Endothelial cell (in vitro differentiated cells): Measurements from ENCODE around the gene HILPDA. TPM values are rescaled to one million over a fixed set of nuclear protein-coding genes. Genes with fewer than 3 reads are reported as not detected.

ENCODE experiments used
- DNase-seq: peaks from one replicate; pipeline ENCODE4 v3.0.0; 2021; ENCODE audit warnings: low spot score
- H3K27ac Mint-ChIP-seq: one replicate; pipeline ENCODE4 v1.8.0; 2021; ENCODE audit warnings: mixed read lengths, inconsistent platforms; ENCODE audit not compliant: unreplicated experiment
- H3K27me3 Mint-ChIP-seq: one replicate; pipeline ENCODE4 v1.8.0; 2021; ENCODE audit warnings: mild to moderate bottlenecking, moderate library complexity, mixed read lengths, inconsistent platforms; ENCODE audit not compliant: unreplicated experiment
- H3K36me3 Mint-ChIP-seq: one replicate; pipeline ENCODE4 v1.8.0; 2021; ENCODE audit warnings: mild to moderate bottlenecking, low read depth, mixed read lengths, inconsistent platforms; ENCODE audit not compliant: unreplicated experiment
- H3K4me1 Mint-ChIP-seq: one replicate; pipeline ENCODE4 v1.8.0; 2021; ENCODE audit warnings: mild to moderate bottlenecking, mixed read lengths, inconsistent platforms; ENCODE audit not compliant: unreplicated experiment
- H3K4me3 Mint-ChIP-seq: one replicate; pipeline ENCODE4 v1.8.0; 2021; ENCODE audit warnings: mild to moderate bottlenecking, mixed read lengths, inconsistent platforms; ENCODE audit not compliant: unreplicated experiment
- H3K9me3 Mint-ChIP-seq: one replicate; pipeline ENCODE4 v1.8.0; 2021; ENCODE audit warnings: mixed read lengths, inconsistent platforms; ENCODE audit not compliant: unreplicated experiment
- total RNA-seq: library from RNA; stranded (reverse); fragmentation: NEBNext Ultra II Directional; extraction: Animal tissue kit (Norgen Biotek cat#: 25700); gene quantifications from one replicate; pipeline ENCODE4 v1.2.1, GENCODE V29; 2021; ENCODE audit not compliant: unreplicated experiment
- TF ChIP-seq, protein P1 (sequence below): fragments of 200-600 bp; sonication (generic); IDR thresholded peaks from one replicate; pipeline ENCODE4 v1.5.0; 2021; ENCODE audit warnings: antibody characterized with exemption; ENCODE audit not compliant: unreplicated experiment

The HILPDA gene
- total RNA-seq, 1 donor from 2014 or later = 13.1 TPM

DNA sequence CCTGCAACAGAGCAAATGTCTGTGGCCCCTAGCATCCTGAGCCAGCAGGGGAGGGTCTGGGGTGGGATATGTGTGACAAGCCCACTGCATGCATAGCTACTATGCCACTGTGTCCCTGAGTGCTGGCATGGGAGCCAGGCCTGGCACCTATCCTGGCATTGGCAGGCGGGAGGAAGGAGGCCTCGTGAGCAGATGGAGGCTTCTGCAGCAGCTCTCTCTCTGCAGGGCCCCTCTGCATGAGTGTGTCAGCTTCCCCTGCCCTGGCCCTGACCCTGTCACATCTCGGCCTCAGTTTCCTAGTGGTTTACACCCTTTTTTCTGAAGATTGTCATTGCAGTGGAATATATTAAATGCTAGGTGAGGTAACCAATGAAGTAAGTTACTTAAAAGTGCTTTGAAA lies 32.8 kb upstream of the HILPDA start:
- Mint-ChIP-seq H3K4me1 (peaks cover 11% of the 10 kb centered on the region), H3K27ac (no peak overlapping the region), H3K9me3 (no peaks in the 10 kb centered on the region), H3K4me3 (no peak overlapping the region), H3K36me3 (no peaks in the 10 kb centered on the region), H3K27me3 (peaks cover 3% of the 10 kb centered on the region)
- TF ChIP-seq, protein P1, sequence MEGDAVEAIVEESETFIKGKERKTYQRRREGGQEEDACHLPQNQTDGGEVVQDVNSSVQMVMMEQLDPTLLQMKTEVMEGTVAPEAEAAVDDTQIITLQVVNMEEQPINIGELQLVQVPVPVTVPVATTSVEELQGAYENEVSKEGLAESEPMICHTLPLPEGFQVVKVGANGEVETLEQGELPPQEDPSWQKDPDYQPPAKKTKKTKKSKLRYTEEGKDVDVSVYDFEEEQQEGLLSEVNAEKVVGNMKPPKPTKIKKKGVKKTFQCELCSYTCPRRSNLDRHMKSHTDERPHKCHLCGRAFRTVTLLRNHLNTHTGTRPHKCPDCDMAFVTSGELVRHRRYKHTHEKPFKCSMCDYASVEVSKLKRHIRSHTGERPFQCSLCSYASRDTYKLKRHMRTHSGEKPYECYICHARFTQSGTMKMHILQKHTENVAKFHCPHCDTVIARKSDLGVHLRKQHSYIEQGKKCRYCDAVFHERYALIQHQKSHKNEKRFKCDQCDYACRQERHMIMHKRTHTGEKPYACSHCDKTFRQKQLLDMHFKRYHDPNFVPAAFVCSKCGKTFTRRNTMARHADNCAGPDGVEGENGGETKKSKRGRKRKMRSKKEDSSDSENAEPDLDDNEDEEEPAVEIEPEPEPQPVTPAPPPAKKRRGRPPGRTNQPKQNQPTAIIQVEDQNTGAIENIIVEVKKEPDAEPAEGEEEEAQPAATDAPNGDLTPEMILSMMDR = no peak
- no peak for DNase-seq

DNA sequence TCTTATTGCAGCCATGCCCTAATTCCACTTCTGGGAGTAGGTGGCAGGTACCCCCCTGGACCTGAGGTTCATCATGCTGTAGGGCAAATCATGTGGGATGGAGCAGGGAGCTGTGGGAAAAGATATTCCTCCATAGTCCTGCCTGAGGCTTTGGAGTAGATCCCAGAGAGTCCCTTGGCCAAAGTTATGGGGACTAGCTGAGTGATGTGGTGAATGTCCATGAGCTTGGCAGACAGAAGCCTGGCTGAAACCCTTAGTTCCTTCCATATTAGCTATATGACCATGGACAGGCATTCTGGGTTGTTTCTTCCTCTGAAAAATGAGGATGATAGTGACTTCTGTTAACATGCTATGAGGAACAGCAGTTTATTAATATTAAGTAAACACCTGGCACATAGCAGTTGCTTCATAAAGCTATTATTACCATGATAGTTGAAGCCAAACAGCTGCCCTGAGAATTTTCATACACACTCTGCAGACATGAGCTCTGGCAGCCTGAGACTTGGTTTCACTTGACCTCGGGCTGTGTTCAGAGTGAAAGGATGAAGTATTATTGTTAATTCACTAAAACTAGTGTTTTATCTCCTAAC lies 30.9 kb upstream of the HILPDA start:
- no peak overlapping the region for H3K4me3 Mint-ChIP-seq
- TF ChIP-seq, protein P1 = no peak
- H3K4me1 Mint-ChIP-seq = peaks cover 4% of the 10 kb centered on the region
- no peaks in the 10 kb centered on the region for H3K9me3 Mint-ChIP-seq
- H3K27me3 Mint-ChIP-seq = no peaks in the 10 kb centered on the region
- no peaks in the 10 kb centered on the region for H3K36me3 Mint-ChIP-seq
- DNase-seq = no peak
- H3K27ac Mint-ChIP-seq = no peak overlapping the region

DNA sequence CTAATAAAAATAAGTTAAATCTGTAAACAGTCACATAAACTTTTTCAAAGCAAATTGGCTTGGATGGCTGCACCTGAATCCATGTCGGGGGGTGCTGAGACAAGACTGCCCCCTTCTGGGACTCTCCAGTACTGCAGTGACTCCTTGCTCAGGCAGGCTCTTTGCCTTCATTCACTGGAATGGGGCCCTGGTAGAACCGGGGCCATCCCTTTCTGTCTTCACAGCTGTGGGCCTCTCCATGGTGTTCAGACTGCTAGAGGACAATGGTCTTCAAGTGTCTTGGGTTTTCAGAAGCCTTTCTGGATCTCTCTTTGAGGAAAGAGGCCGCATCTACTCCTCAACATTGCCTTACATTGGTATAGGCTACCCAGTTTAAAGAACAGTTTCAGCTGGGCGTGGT lies 29.8 kb upstream of the HILPDA start:
- Mint-ChIP-seq H3K9me3 (no peaks in the 10 kb centered on the region), H3K36me3 (no peaks in the 10 kb centered on the region)
- TF ChIP-seq, protein P1 = peak; percentile 90

DNA sequence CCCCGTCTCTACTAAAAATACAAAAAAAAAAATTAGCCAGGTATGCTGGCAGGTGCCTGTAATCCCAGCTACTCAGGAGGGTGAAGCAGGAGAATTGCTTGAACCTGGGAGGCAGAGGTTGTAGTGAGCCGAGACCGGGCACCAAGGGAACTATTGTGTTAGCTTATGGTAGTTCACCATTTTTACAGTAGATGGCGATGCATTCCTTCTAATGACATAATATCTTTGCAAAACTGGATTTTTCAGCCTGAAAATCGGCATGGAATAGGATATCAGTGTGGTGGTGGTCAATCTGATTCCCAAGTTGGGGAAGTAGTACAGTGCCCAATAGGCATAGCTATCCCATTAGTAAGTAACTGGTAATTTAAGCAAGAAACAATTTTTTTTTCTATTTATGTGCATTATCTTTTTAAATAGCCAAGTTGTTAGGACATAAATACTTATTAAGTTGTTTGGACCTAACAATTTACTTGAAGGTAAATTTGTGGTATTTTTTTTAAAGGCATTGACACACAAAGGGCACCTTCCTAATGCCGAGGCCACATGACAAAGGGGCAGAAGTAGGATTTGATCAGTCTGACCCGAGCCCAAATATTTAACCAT lies 28.3 kb upstream of the HILPDA start:
- TF ChIP-seq, protein P1 = peak; percentile 80
- Mint-ChIP-seq H3K9me3 (no peaks in the 10 kb centered on the region), H3K4me3 (no peak overlapping the region), H3K36me3 (no peaks in the 10 kb centered on the region), H3K27me3 (no peaks in the 10 kb centered on the region), H3K27ac (no peak overlapping the region), H3K4me1 (peaks cover 4% of the 10 kb centered on the region)
- DNase-seq = peak; percentile 48

More for the DNA sequence above, 29.8 kb upstream of the HILPDA start:
- H3K4me3 Mint-ChIP-seq = no peak overlapping the region
- no peak overlapping the region for H3K27ac Mint-ChIP-seq
- peaks cover 4% of the 10 kb centered on the region for H3K4me1 Mint-ChIP-seq
- peak; percentile 87 for DNase-seq
- no peaks in the 10 kb centered on the region for H3K27me3 Mint-ChIP-seq

DNA sequence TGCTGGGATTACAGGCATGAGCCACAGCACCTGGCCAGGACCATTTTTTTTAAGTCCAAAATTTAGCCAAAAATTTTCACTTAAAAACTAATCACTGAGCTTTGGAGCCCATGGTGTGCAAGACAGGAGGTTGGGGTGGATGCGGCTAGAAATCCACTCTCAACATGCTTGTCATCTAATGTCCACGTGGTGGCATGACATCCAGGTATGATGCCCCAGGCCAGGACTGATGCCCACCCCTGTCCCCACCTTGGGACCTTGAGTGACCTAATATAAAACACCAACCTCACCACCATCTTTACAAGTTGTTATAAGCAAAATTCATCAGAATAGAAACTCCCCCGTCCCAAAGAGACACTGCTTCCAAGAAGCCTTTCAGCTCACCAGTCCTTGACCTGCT lies 25.5 kb upstream of the HILPDA start:
- H3K4me3 Mint-ChIP-seq = no peak overlapping the region
- H3K9me3 Mint-ChIP-seq = no peaks in the 10 kb centered on the region
- peaks cover 4% of the 10 kb centered on the region for H3K4me1 Mint-ChIP-seq
- no peak overlapping the region for H3K27ac Mint-ChIP-seq
- H3K27me3 Mint-ChIP-seq = no peaks in the 10 kb centered on the region
- no peaks in the 10 kb centered on the region for H3K36me3 Mint-ChIP-seq
- TF ChIP-seq, protein P1 = no peak
- no peak for DNase-seq
